T-helper 1 cell (primary cell): ENCODE data around the gene SH3PXD2A.
"Not testable (repeated sequence)": the region's sequence is repeated elsewhere in the genome, so short reads cannot be mapped to it uniquely, and the experiment has no call there.

Source experiments
- DNase-seq, 5 donors: peaks; one replicate each; pipeline ENCODE4 v3.0.0-alpha.2; 2012 to 2020

The SH3PXD2A gene

GRCh38 chr10:103637927-103638557 lies 217.3 kb downstream of the SH3PXD2A start:
- no peak for DNase-seq

- no peak for DNase-seq
Measured at GRCh38 chr10:103637011-103637410, 218.4 kb downstream of the SH3PXD2A start.

- DNase-seq = no peak
Measured at GRCh38 chr10:103636492-103636891, 218.9 kb downstream of the SH3PXD2A start.

GRCh38 chr10:103635580-103635979 lies 219.8 kb downstream of the SH3PXD2A start:
- no peak for DNase-seq

GRCh38 chr10:103633846-103634245 lies 221.5 kb downstream of the SH3PXD2A start:
- no peak for DNase-seq

- DNase-seq = not testable (repeated sequence)
Measured at GRCh38 chr10:103632871-103633270, 222.5 kb downstream of the SH3PXD2A start.

GRCh38 chr10:103632247-103632642 lies 223.1 kb downstream of the SH3PXD2A start:
- no peak for DNase-seq

GRCh38 chr10:103630156-103630555 lies 225.2 kb downstream of the SH3PXD2A start:
- DNase-seq = no peak

GRCh38 chr10:103629581-103629980 lies 225.8 kb downstream of the SH3PXD2A start:
- DNase-seq = no peak

- DNase-seq = no peak
Measured at GRCh38 chr10:103627893-103628292, 227.5 kb downstream of the SH3PXD2A start.

- no peak for DNase-seq
Measured at GRCh38 chr10:103627111-103627892, 228.1 kb downstream of the SH3PXD2A start.

GRCh38 chr10:103626178-103626577 lies 229.2 kb downstream of the SH3PXD2A start:
- no peak for DNase-seq

GRCh38 chr10:103622935-103623574 lies 232.3 kb downstream of the SH3PXD2A start:
- DNase-seq = no peak

- no peak for DNase-seq
Measured at GRCh38 chr10:103622286-103622685, 233.1 kb downstream of the SH3PXD2A start.

- DNase-seq = no peak
Measured at GRCh38 chr10:103621783-103622125, 233.6 kb downstream of the SH3PXD2A start.

GRCh38 chr10:103620891-103621782 lies 234.2 kb downstream of the SH3PXD2A start:
- no peak for DNase-seq

- no peak for DNase-seq
Measured at GRCh38 chr10:103620352-103620740, 235.0 kb downstream of the SH3PXD2A start.

GRCh38 chr10:103619424-103620351 lies 235.7 kb downstream of the SH3PXD2A start:
- no peak for DNase-seq

- no peak for DNase-seq
Measured at GRCh38 chr10:103618575-103619423, 236.6 kb downstream of the SH3PXD2A start.

GRCh38 chr10:103617602-103618385 lies 237.6 kb downstream of the SH3PXD2A start:
- DNase-seq = no peak
